HG03060 (cell line): ENCODE measurements around the gene TCF12.
"Not testable (repeated sequence)": the region's sequence is repeated elsewhere in the genome, so short reads cannot be mapped to it uniquely, and the experiment has no call there.

ENCODE experiments used
- ATAC-seq: cut with Tn5 transposase; IDR thresholded peaks from one replicate; pipeline ENCODE4 v1.9.1; 2021; ENCODE audit warnings: low read depth, moderate number of reproducible peaks; ENCODE audit not compliant: unreplicated experiment

TCF12 gene

GRCh38 chr15:56913670-56914069 lies 4.8 kb upstream of the TCF12 start:
- ATAC-seq = no peak

- ATAC-seq = no peak
These were observed 2.6 kb upstream of the TCF12 start for GRCh38 chr15:56915888-56916287.

- no peak for ATAC-seq
These were observed 1.5 kb upstream of the TCF12 start for GRCh38 chr15:56916825-56917477.

- no peak for ATAC-seq
These were observed 795 bp upstream of the TCF12 start for GRCh38 chr15:56917652-56918045.

DNA sequence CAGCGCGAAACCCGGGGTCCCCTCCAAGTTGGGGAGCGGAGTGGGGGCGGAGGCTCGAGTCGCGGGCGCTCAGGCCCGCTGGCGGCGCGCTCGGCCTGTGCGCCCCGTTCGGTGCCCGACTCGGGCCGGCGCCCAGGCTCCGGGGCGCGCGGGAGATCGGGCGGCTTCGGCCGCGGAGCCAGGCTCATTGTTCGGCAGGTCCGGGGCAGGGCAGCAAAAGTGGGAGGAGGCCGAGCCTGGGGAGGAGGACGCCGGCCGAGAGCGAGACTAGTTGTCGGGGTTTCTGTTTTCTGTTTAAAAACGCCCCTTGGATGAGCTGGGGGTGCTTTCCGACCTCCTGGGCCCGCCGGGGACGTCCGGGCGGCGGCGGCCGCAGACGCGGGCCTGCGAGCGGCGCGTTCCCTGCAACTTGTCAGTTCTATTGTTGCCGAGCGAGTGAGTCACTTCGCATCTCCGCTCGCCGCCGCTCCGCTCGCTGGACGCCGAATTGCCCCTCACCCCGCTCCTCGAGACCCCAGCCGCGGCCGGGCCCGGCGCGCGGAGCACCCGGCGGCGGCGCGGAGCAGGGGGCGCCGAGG lies 676 bp downstream of the TCF12 start:
- ATAC-seq = no peak

DNA sequence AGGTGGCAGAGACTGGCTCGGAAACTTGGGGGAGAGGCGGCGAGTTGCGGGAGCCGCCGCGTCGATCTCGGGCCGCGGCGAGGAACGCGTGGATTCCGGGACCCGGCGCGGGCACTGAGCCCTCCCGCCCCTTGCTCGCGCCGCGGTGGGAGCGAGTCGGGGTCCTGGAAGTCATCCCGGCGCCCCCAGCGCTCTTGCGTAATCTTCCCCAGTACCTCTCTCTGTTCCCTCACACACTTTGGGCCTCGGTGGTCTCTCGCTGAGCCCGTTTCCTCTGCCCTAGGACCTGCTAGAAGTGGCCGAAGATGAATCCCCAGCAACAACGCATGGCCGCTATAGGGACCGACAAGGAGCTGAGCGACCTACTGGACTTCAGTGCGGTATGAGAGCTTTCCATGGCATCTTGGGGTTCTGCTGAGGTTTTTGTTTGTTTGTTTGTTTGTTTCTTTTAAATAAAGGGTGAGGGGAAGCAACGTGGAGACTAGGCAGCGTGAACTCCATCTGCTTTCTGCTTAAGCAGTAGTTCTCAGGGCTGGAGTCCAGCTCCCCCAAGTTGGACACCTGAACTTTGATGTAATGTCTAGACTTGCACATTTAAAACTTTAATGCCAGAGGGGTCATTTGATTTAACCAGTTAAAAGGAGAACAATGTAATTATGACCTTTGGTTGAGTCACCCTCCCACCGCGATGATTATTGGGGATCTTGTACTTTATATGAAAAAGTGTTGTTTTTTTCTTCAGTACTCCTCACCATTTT lies 1.3 kb downstream of the TCF12 start:
- no peak for ATAC-seq

DNA sequence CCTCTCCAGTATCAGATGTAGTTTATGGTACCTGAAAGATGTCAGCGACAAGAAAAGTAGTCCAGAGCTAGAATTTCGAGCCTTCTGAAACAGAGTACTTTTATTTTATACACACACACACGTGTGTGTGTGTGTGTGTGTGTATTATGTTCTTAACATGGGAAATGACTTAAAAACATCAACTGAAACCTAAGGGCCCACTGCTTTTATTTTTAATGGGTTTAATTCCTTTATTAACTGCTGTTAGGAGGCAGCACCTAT lies 1.9 kb downstream of the TCF12 start:
- ATAC-seq = no peak

GRCh38 chr15:56923174-56923591 lies 4.7 kb downstream of the TCF12 start:
- no peak for ATAC-seq

- no peak for ATAC-seq
These were observed 9.4 kb downstream of the TCF12 start for GRCh38 chr15:56927816-56928215.

- ATAC-seq = no peak
These were observed 11.0 kb downstream of the TCF12 start for GRCh38 chr15:56929399-56929798.

DNA sequence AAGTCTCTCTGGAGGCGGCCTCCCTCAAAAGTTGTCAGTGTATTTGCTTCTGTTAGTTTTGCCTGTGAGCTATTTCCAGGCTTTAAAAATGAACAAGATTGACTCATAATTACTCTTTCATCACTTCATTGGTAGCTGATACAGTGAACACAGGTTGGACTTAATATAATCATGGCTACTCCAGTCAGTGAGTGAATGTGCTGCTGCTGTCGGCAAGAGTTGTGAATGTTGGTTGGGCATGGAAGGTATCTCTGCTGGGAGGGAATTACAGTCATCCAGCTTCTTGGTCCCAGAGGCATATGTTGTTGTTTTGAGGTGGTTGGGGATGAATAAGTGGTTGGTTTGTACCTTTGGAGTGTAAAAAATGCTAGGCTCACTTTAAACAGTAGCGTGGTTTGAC lies 11.5 kb downstream of the TCF12 start:
- no peak for ATAC-seq

DNA sequence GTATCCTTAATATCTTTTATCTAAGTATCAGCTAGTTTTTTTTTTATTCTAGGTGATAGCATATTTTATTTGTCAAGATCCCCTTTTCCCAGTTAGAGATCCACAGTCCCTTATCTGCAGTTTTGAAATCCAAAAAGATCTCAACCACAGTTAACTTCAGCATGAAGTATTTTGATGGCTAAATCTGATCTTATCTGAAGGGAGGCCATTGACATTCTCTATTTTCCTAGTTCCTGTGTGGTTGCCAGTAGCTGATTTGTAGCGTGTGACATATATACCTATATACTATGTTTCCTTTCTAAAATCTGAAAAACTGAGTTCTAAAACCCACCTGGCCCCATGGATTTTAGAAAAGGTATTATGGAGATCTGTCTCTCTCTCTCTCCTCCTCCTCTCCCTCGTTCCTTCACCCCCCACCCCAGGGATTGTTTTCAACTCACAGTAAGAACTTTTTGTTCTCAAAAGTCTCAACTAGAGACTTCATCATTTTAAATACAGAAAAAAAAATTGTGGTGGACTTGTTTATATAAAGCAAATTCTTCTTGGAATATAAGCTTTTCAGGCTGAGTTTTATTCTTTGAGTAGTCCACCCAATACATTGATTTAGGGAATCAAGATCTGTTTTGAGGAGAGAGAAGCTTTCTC lies 12.3 kb downstream of the TCF12 start:
- ATAC-seq = no peak

- no peak for ATAC-seq
These were observed 13.4 kb downstream of the TCF12 start for GRCh38 chr15:56931639-56932508.

- ATAC-seq = not testable (repeated sequence)
These were observed 14.0 kb downstream of the TCF12 start for GRCh38 chr15:56932509-56932868.

DNA sequence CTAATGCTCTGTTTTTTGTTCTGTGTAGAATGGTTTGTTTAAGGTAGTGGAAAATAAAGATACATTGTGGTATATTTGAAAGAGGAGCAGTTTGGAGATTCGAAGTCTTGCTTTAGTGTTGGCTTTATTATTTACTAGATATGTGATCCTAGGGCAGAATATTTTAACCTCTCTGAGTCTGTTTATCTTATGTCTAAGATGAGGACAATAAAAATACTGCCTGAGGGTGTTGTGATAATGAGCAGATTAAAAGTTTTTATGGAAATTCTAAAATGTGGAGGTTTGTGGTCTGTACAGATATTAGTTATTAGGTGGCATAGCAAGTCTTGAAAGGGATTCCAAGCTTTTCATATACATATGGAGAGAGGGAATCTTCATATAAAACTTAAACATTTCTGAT lies 15.0 kb downstream of the TCF12 start:
- no peak for ATAC-seq

DNA sequence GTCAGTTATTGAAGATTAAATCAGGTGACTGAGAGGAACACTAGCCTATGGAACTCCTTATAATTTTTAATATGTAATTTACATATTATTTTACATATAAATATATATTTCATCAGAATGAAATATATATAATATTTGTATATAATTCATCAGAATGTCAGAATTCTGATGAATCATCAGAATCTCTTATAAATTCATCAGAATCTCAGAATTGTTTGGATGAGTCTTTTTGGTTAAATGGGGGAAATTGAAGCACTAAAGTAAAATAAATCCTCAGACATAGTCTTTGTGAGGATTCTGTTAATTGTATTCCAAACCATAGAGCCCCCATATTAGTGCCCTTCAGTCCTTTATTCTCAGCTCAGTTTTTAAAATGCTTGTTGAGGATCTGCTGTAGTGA lies 15.4 kb downstream of the TCF12 start:
- no peak for ATAC-seq

- ATAC-seq = no peak
These were observed 15.8 kb downstream of the TCF12 start for GRCh38 chr15:56934269-56934668.

- ATAC-seq = no peak
These were observed 18.5 kb downstream of the TCF12 start for GRCh38 chr15:56936929-56937328.

DNA sequence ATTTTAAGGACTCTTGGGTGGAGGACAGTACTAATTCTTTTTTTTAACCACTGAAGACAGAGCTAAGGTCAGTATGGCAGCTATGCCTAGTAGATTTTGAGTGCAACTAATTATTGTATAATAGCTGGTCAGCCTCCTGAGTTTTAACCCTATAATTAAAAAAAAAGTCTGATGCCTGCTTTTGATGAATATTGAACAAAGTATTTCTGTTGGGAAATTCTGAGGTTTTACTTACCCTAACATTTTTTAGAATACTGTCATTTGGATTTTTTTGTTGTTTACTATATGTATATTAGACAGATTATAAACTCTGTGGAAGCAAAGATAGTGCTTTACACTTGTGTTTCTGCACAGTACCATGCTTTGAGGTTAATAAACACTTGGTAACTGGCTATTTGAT lies 20.8 kb downstream of the TCF12 start:
- no peak for ATAC-seq

DNA sequence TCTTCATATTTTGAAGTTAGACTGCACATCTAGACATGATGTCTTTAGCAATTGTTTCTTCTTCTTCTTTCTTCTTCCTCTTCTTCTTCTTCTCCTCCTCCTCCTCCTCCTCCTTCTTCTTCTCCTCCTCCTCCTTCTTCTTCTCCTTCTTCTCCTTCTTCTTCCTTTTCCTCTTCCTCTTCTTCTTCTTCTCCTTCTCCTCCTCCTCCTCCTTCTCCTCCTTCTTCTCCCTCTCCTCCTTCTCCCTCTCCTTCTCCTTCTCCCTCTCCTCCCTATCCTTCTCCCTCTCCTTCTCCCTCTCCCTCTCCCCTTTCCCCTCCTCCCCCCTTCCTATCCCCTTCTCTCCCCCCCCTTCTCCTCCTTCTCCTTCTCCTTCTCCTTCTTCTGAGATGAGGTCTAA lies 21.9 kb downstream of the TCF12 start:
- no peak for ATAC-seq

DNA sequence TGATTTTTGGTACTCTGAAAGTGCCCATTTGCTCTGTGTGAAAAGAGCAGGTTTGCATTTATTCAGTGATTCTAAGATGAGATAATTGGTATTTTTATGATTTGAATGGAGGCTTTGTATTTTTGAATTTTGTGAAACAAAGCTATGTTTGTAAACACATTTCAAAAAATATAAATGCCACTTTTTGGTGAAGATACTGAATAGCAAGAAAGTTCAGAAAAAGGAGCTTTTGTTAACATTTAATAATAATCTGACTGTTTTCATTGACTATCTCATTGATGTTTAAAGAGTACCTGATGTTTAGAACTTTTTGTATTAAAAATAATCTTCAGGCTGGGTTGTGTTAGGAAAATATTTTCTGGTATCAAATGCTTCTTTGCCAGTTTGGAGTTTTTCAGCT lies 23.7 kb downstream of the TCF12 start:
- ATAC-seq = no peak
